HG02852 (cell line): ENCODE data around the gene KCNJ15.

Experiments
- ATAC-seq: cut with Tn5 transposase; IDR thresholded peaks from one replicate; pipeline ENCODE4 v1.9.1; 2021; ENCODE audit warnings: mild to moderate bottlenecking, moderate library complexity; ENCODE audit not compliant: unreplicated experiment

The KCNJ15 gene

DNA sequence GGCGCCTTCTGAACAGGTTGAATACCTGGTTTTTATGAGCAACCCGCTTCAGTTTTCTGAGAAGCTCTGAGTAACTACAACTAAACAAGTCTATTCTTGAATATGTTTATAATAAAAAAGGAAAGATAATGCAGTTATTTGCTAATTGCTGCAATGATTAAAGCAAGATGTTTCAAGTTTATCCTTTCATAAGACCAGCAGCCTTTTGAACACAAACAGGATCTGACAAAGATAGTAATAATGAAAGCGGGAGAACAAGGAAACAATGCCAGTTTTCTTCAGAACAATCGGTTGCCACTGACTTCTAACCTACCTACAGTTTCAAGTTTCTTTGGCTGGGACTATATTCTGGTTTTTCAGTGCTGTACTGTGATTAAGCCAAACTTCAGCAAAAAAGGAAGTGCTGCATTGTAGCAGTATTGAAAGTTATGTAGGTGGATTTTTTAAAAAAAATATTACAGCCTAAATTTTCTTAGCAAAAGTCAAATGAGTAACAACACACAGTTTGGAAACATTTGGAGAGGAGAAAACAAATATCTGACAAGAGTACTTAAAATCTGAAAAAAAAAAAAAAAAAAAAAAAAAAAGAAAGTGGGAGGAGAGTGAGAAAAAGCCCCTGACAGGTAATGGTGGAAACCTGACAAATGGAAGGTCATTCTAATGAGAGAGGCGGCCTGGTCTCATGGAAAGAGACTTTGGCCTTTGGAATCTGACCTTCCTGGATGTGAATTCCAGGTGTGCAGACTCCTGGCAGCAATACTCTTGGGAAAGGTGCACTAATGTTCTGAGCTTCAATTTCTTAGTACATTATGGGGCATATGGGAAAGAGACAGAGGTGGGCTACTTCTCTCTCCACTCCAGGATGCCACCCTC is 11.4 kb downstream of the KCNJ15 start:
- no peak for ATAC-seq

DNA sequence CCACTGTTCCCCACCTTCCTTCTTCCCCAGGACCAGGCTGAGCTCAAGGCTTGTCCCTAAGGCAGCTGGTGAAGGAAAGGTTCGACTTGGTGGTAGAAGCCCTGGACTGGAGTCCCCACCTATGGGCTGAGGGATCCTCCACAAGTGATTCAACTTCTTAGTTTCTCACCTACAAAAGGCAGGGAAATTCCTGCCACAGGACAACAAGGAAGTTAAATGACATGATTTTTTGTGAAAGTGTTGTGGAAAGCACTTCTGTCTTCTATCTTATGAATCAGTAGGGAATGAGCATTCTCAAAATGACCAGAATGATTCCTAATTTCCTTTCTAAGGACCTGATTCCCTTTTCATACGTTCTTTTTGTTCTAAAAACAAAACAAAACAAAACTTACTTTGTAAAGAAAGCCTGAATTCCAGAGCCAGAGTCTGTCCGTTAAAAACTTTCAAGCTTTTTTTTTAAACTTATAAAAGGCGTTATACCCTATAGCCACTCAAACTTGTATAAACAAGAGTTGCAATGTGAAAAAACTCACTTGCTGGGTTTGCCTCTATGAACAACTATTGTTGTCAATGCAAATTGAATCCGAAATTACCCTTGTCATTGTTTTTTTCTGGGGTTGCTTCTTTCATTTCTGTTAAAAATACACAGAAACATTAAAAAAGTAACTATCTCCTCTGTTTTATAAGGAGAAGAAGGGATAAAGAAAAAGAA is 12.2 kb downstream of the KCNJ15 start:
- peak; percentile 29 for ATAC-seq

DNA sequence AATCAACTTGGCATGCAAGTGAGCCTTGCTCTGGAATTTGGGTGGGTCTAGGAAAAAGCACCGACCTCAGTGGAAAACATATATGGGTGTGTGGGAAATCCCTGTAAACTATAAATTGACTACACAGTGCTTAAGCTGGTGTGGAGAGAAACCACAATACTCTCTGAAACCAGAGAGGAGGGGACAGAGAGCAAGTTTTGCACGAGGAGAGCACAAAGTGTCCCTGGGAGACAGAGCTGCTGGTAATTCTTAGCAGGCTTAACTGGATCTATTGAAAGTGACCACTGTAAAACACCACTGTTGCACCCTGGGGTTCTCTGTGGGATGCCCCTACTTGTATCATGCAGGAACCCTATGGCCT is 12.8 kb downstream of the KCNJ15 start:
- peak; percentile 78 for ATAC-seq

DNA sequence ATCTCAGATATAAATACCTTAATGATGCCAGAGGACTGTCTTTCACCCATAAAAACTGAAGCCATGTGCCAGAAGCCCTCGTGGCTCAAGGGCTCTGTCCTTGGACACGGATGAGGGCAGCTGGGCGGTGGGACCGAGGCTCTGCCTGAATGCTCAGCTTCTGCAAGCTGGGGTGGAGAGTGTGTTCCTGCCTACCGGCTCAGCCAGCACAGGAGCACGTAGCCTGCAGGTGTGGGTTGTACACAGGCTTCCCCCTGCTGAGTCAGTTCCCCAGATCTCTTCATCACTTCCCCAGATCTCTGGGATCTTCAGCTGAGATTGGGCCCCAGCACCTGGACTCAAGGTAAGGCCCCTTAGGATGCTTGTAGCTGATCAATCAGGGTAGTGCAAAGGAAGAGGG is 15.4 kb downstream of the KCNJ15 start:
- no peak for ATAC-seq

DNA sequence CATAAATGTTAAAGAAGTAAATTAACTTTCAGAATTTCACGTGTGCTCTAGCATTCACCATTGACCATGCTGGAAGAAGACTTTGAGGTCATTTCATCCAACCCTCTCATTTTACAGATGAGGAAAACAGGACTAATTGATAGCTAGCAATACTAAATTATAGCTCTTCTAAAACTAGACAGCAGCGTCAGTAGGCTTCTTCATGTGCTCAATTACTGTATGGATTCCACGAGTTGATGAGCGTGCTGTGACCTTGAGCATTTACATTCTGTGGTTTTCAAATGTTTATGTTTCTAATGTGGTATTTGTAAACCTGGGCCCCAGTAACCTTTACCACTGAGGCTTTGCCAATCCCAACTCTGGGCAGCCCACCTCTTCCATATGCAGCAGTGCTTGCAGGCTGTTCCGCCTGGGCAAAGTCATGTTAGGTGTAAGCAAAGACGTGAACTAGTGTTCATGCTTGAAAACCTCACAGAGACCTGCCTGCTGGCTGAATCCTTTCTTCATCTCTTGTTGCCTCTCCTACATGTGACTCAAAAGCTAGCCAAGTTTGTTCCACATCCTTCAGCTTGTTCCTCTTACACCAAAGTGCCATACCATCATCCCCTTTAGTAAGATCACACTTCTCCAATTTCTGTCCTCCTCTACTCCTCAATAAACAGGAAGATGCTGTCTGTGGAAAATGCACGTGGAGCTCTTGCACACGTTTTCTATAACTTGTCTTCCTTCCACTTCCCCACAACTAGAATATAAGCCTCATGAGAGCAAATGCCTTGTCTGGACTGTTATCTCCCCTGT is 17.2 kb downstream of the KCNJ15 start:
- ATAC-seq: no peak

DNA sequence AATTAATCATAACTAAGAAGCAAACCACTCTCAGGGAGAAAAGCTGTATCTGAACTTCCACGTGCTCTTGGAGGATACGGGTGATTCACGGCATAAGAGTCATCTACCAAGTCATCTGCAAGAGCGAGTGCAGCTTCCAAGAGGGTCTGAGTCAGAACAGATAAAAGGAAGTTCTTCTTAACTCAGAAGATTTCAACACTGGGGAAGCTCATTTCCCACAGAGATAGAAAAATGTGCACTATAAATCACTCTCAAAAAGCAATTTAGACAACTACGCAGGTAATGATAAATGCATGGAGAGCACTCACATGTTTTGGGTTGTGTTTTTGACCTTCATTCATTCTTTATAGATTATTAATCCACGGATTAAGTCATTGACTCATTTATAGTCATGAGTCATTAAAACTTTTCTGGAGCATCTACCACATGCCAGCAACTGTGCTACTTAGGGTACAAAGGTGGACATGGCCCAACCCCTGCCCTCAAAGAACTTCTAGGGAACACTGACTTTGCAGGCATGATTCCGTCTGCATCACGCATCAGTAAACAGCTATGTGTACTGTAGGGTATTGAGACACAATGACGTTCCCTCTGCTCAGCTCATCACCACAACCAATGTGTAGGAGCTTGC is 20.8 kb downstream of the KCNJ15 start:
- ATAC-seq: no peak

DNA sequence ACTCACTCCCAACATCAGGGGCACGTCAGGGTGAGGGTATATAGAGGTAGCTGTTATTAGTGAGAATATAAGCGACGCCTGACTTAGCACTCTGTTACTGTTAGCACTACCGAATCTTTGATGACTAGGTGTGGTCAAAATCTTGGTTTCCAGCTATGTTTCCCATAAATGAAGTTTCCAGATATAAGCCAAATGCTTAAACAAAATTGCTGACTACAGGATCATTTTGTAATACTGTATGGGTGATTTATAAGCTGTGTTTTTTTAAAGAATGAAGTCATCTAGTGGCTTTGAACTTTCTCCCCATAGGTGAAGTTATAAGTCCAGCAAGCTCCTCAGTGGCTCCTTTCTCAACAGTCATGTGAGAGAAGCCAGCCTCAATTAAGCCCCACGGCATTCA is 23.7 kb downstream of the KCNJ15 start:
- ATAC-seq: no peak

DNA sequence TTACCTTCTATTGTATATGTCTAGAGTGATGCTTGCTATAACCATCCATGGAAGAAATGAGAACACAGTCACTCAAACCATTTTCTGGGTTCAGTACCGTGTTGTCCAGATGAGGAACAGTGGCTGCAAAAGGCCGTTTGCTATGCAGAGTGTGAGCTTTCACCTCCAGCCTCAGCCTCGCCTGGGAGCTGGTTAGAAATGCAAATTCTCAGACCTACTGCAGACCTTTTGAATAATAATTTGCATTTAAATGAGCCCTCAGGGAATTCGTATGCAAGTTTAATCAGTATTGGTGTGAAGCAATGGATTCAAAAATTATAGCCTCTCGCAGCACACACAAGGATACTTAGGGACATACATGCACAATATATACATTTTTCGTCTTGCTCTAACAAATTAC is 24.1 kb downstream of the KCNJ15 start:
- ATAC-seq: no peak

DNA sequence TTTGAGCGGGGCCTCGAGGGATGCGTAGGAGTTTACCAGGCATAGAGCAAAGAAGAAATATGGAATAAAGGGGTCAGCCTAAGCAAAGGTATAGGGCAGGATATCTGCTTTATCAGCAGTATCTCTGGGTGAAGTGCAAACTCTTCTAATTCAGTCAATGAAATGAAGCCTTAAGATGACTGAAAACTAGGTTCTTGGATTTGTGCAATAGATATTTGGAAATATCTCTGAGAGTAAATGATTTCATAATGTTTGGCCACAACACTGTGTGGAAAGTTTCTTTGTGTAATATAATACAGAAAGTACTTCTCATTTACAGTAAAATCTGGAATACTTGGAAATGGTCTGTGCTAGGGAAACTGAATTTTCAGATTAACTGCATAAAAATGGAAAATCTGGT is 26.1 kb downstream of the KCNJ15 start:
- ATAC-seq: no peak

DNA sequence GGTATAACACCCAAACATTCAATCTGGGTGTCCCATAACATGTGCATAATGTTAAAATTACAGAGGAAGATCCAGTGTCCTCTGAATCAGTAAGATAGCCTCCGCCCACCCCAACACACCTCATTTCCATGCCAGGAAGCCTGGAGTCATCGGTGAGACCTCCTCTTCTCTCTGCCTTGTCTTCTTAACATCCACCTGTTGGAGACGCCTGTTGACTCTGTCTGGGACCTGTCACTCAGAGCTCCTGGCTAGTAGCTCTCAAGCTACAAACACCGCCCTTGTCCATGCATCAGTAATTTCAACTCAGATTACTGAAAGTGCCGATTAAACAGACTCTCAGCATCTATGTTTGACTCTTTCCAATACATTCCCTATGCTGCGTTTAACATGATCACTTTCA is 27.4 kb downstream of the KCNJ15 start:
- ATAC-seq: no peak

DNA sequence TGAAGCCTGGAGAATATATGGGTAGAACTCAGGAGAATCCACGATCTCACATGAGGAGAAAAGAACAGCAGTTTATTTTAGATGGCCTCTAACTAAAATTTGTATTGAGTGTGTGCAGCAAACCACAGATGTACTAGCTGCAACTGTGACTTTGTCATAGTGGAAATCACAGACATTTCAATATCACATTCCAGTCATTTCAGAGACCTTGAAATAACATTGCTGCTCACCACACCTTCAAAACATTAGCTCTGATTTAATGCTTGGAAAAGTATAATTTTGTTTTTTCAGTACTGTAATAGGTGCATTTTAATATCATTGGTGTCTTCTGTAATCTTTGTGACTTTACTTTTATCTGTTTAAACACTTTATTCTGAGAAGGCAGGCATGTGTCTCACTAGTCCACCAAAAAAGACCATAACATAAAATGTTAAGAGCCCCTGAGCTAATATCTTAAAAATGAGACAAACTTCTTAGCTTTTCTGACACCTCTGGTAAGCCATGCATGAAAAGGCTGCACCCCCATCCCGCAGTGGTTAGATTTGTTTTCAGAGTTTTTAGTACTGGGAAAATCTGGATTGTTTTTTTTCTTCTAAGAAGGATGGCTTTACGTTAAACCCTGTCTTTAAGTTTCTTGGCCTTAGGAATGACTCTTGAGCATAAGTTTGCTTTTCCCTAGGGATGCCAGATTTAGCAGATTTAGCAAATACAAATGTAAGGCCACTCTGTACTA is 30.1 kb downstream of the KCNJ15 start:
- no peak for ATAC-seq

DNA sequence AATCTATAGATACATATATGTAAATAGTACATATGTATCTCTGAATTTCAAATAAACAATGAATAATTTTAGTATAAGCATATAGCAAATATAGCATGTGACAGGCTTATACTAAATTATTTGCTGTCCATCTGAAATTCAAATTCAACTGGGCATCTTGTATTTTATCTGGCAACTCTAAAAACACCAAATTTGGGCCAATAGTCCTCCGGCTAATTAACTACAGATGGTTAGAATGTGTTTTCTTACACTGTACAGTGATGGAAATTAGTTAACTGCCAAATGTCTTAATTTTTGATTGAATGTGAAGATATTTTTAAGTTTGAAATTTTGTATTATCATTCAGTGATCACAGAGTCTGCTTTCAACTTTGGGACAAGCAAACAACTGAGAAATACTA is 30.7 kb downstream of the KCNJ15 start:
- no peak for ATAC-seq

DNA sequence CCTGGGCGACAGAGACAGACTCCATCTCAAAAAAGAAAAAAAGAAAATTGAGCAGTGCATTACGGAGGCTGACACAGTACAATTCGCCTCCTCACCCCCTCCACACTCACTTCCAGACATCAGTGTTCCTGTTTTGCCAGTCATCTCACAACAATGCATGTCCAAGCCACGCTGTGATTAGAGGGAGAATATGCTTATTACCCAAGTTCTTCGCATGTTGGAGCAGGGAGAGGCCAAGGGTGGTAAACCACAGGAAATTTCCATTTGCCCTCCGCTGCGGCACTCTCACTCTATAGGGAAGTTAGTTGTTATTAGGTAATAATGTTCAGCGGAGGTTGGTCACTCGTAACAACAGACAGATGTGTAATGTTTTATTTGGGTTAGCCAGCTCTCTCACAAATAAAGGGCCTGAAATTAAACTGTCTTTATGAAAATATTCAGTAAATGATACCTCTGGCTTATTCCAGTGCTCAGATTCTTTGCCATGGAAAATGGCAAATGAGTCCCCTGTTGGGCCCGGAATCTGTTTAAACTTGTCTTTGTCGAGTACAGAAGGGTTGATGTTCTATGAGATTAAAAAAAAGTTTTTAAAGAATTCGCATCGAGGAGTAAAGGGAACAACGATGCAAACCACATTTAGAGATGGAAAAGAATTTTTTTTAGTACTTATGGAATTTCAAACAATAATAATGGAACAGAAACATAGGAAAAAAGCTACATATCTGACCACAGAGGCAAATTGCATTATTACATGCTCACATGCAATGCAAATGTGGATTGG is 33.1 kb downstream of the KCNJ15 start:
- no peak for ATAC-seq

DNA sequence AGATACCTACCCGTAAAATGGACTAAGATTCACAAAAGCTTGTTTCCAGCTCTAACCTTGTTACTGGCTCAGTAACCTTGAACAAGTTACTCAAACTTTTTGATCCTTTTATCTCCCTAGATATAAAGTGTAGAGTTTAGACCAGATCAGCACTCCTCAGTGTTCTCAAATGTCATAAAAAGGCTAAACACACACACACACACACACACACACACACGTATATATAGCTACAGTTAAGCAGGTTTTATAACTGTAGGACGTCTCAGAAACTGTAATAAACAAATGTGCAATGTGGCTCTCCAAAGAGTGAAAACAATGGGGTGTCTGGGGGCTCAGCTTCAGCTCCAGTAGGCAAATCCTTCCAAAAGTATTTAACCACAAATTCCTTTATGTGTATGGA is 34.0 kb downstream of the KCNJ15 start:
- ATAC-seq: no peak

DNA sequence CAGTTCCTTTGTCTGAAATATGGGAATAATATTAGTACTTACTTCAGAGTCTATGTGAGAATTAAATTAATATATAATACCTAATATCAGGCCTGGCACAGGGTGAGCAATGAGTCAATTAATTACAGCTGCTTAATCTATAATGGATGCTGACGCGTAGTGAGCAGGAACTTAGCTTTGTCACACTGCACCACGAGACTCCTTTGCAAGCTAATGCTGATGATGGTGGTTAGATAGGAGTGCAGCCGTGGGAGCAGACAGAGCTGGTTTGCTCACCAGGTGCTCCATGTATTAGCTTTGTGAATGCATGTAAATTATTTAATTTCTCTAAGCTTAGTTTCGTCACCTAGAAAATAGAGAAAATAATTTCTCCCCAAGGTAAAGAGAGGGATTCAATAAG is 35.1 kb downstream of the KCNJ15 start:
- no peak for ATAC-seq

DNA sequence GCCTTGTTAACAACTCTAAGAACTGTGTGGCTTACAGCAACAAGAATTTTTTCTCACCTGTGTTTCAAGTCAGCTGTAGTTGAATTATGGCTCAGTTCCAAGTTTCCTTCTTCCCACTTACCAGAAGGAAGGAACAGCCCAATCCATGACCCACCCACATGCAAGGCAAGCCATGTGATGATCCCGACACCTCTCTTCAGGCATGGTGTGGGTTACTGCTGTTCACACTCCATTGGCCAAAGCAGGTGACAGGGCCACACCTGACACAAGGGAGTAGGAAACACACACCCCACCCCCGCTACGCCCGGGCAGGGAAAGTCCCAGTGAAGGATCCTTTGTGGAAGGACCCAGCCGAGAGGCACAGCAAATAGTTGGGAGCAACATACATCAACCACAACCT is 36.3 kb downstream of the KCNJ15 start:
- no peak for ATAC-seq

DNA sequence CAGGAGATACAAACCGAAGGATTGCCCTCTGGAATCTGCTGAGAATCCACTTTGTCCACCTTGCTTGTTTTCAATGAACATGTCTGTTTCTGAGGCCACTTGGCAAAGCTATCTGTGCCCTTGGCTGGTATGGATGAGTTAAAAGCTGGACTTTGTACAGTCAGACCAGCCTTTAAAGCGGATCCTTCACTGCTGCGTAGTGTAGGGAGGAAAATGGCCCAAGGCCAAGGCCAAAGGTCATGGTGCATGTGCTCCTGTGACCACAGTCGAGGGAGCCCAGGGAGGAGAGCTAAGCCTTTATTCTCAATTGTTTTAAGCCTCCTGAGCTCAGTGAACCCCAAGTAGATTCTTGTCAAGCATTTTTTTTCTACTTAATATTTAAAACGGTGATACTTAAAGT is 37.0 kb downstream of the KCNJ15 start:
- no peak for ATAC-seq

DNA sequence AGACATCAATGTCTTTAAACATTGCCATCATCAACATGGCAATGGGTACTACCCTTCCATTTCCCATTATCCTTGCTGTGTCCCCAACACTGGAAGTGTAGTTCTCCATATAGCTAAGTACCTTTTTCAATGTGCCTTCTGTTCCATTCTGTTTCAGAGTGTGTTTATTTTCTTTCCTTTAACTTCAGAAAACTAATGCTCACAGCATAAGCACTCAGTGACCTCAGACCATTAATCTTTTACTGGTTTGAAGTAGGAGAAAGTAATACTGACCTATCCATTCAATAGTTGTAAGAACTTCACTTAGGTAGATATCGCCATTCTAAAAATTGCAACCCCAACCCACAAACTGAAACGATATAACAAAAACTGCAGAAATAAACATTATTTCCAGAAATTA is 37.8 kb downstream of the KCNJ15 start:
- ATAC-seq: no peak

DNA sequence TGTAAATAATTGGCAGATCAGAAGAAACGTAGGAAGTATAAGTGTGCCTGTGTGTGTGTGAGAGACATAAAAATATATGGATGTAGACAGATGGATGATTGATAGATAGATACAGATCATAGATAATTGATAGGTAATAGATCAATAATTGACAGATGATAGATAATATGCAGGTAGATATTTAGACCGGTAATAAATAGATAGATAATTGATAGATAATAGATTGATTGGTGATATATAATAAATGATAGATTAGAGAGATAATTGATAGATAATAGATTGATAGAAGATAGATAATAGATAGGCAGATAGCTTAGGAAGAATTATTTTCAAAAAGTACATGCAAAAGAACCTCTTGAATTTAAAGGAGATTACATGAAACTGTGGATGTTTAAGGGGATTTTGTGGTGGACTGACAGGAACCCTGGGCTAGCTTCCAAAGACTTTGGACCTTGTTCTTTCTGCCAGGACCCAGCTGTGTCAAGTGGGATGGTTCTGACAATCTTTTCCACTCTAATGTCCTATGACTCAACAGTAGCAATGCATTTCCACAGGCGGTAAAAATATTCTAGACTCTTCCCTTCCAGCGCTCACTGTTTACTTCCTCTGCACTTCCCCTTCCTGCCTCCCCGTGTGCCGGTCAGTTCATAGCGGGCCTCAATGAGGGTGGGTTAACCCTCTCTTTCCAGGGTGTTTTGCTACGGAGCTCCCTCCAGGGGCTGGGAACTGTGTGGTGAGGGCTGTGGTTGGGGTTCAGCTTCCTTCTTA is 39.4 kb downstream of the KCNJ15 start:
- ATAC-seq: no peak
